Activated CD8-positive, alpha-beta memory T cell treated with anti-CD3 and anti-CD28 coated beads, Interleukin-2, amount 10 ng/mL, durations not matched to agents 7 days and 5 days (primary cell): Measurements from ENCODE around the gene QPCT. TPM values are rescaled to one million over a fixed set of nuclear protein-coding genes. Genes with fewer than 3 reads are reported as not detected.

ENCODE experiments used
- ATAC-seq: fragments of 150-1000 bp; cut with Tn5 transposase; one replicate; pipeline ENCODE4 v1.10.0; 2021; ENCODE audit warnings: moderate library complexity
- CTCF ChIA-PET: fragments of 350-600 bp; sonication (Branson Sonifier 250); formaldehyde crosslinking; loops from one replicate; lab custom pipeline; 2021; ENCODE audit warnings: antibody characterized with exemption; lab: Charles Lee
- DNase-seq: peaks from one replicate; pipeline ENCODE4 v3.0.0-alpha.2; 2020
- H3K27ac Mint-ChIP-seq: one replicate; pipeline ENCODE4 v1.8.0; 2021; ENCODE audit warnings: mild to moderate bottlenecking, mixed read lengths
- H3K27me3 Mint-ChIP-seq: one replicate; pipeline ENCODE4 v1.8.0; 2021; ENCODE audit warnings: mixed read lengths
- H3K36me3 Mint-ChIP-seq: one replicate; pipeline ENCODE4 v1.8.0; 2021; ENCODE audit warnings: mild to moderate bottlenecking, mixed read lengths
- H3K4me1 Mint-ChIP-seq: one replicate; pipeline ENCODE4 v1.8.0; 2021; ENCODE audit warnings: mixed read lengths
- H3K4me3 Mint-ChIP-seq: one replicate; pipeline ENCODE4 v1.8.0; 2021; ENCODE audit warnings: mild to moderate bottlenecking, moderate library complexity, mixed read lengths
- H3K9me3 Mint-ChIP-seq: one replicate; pipeline ENCODE4 v1.8.0; 2022; ENCODE audit warnings: low read depth, mixed read lengths
- total RNA-seq, 2 experiments: library from RNA; stranded (reverse); gene quantifications; one replicate each; pipeline ENCODE4 v1.2.3, GENCODE V29; 2021

QPCT gene
- total RNA-seq, 2 experiments from 2014 or later, result 1.9 TPM; not detected in 1

- Mint-ChIP-seq H3K36me3 (no peaks in the 10 kb centered on the region), H3K27ac (no peak overlapping the region), H3K4me3 (no peak overlapping the region), H3K4me1 (peaks cover 5% of the 10 kb centered on the region), H3K9me3 (no peaks in the 10 kb centered on the region), H3K27me3 (peaks cover 7% of the 10 kb centered on the region)
- no peak for ATAC-seq
- no peak for DNase-seq
- CTCF ChIA-PET, result interaction anchor here (0.6 to 5.2 kb wide), 27 partner anchors 8 to 476 kb away, joined by 3 to 61 read pairs (median 3); no protein-coding TSS in a partner anchor
These were observed 70.8 kb downstream of the QPCT start for GRCh38 chr2:37415128-37415820.

- H3K27me3 Mint-ChIP-seq, result peaks cover 4% of the 10 kb centered on the region
- no peaks in the 10 kb centered on the region for H3K9me3 Mint-ChIP-seq
- no peaks in the 10 kb centered on the region for H3K36me3 Mint-ChIP-seq
- DNase-seq, result no peak
- H3K4me3 Mint-ChIP-seq, result no peak overlapping the region
- peaks cover 5% of the 10 kb centered on the region for H3K4me1 Mint-ChIP-seq
- CTCF ChIA-PET, result interaction anchor here (4.4 kb wide), 1 partner anchor 416 kb away, joined by 61 read pairs; no protein-coding TSS in a partner anchor
- no peak overlapping the region for H3K27ac Mint-ChIP-seq
- no peak for ATAC-seq
These were observed 72.9 kb downstream of the QPCT start for GRCh38 chr2:37417321-37417720.

GRCh38 chr2:37418956-37419355 is 74.5 kb downstream of the QPCT start:
- CTCF ChIA-PET, result interaction anchor here (1.2 kb wide), 1 partner anchor 458 kb away, joined by 3 read pairs; no protein-coding TSS in a partner anchor
- no peak for ATAC-seq
- peaks cover 5% of the 10 kb centered on the region for H3K4me1 Mint-ChIP-seq
- peaks cover 4% of the 10 kb centered on the region for H3K27me3 Mint-ChIP-seq
- H3K9me3 Mint-ChIP-seq, result peaks cover 2% of the 10 kb centered on the region
- no peak overlapping the region for H3K4me3 Mint-ChIP-seq
- no peak for DNase-seq
- H3K36me3 Mint-ChIP-seq, result no peaks in the 10 kb centered on the region
- H3K27ac Mint-ChIP-seq, result no peak overlapping the region

- CTCF ChIA-PET, result interaction anchor here (1.1 kb wide), 1 partner anchor 456 kb away, joined by 3 read pairs; no protein-coding TSS in a partner anchor
- DNase-seq (no peak), ATAC-seq (no peak)
- Mint-ChIP-seq H3K27me3 (peaks cover 4% of the 10 kb centered on the region), H3K4me1 (no peaks in the 10 kb centered on the region), H3K9me3 (peaks cover 2% of the 10 kb centered on the region), H3K4me3 (no peak overlapping the region), H3K36me3 (no peaks in the 10 kb centered on the region), H3K27ac (no peak overlapping the region)
These were observed 77.3 kb downstream of the QPCT start for GRCh38 chr2:37421686-37422085.

- no peak for DNase-seq
- Mint-ChIP-seq H3K9me3 (peaks cover 2% of the 10 kb centered on the region), H3K27ac (no peak overlapping the region), H3K4me3 (no peak overlapping the region), H3K4me1 (no peaks in the 10 kb centered on the region), H3K27me3 (peaks cover 4% of the 10 kb centered on the region), H3K36me3 (no peaks in the 10 kb centered on the region)
- CTCF ChIA-PET, result interaction anchor here (1.1 to 1.8 kb wide), 2 partner anchors 8 to 454 kb away, joined by 3 to 5 read pairs; no protein-coding TSS in a partner anchor
- no peak for ATAC-seq
These were observed 78.4 kb downstream of the QPCT start for GRCh38 chr2:37422816-37423215.

Other genes with a start within 250 kb of the QPCT start
- gene EIF2AK2, start 187.7 kb upstream of the QPCT start, total RNA-seq, result 100 to 1,000 TPM; 115 to 175 TPM
- gene SULT6B1, start 156.0 kb upstream of the QPCT start, total RNA-seq, result not detected
- 10 to 100 TPM; 35.6 to 37.9 TPM for gene CEBPZOS, start 148.1 kb upstream of the QPCT start, total RNA-seq
- 10 to 100 TPM; 52.2 to 73.3 TPM for gene CEBPZ, start 113.0 kb upstream of the QPCT start, total RNA-seq
- gene NDUFAF7, start 113.0 kb upstream of the QPCT start, total RNA-seq, result 10 to 100 TPM; 18.1 to 24.8 TPM
- 10 to 100 TPM; 26.0 to 39.6 TPM for gene PRKD3, start 19.8 kb upstream of the QPCT start, total RNA-seq